ENCODE measurements around the gene SLC16A9.

DNA sequence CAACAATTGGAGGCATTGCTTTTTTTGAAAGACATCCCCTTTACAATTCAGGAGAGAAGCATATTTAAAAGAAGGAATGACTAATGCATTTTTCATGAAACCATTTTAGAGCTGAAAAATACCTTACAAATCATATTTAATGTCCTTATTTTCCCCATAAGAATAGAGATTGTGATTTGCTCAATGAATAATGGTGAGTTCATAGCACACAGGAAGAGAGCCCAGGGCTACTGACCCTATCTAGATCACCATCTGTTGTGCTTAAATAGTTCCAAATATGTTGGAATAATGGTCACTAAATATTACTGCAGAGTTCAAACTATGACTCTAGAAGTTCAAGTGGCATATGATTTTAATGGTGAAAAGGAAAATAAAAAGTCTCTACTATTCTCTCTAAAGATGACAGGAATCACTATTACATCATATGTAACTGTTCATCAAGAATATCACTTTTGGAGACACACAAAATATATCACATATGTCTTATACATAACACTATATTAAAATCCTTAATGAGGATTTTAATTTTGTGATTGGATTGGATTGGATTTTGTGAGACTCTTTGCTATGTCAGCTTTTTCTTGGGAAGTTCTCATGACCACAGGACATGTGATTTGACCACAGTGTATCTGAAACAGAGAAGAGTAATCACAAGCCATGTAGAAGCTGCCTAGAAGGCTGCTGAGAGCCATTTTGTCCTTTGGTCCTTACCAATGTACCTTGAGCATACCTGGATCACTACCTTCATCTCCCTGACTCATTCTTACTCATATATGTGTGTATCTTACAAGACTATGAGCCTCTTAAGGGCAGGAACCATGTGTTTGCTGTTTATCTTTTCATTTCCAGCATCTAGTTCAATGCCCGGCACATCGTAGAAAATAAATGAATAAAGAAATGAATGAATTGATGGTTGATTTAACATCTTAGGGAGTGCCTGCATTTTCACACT, 26.4 kb downstream of the SLC16A9 start:
- TF ChIP-seq CTCF (IDR thresholded peaks at IDR 0.05): no peak
- no peak for TF ChIP-seq POLR2AphosphoS5 (IDR thresholded peaks at IDR 0.05; ENCODE audit: low read depth, low read length)
- TF ChIP-seq TCF7L2 (IDR thresholded peaks at IDR 0.05; ENCODE audit: low read depth, low read length): no peak
- TF ChIP-seq SIN3A (IDR thresholded peaks at IDR 0.05; ENCODE audit: borderline replicate concordance, insufficient read depth, low read depth, low read length): no peak
- TF ChIP-seq REST (IDR thresholded peaks at IDR 0.05; ENCODE audit: insufficient read depth in 1 of 2, low read depth in 2 of 2, low read length in 1 of 2): no peak

Data from Panc1 (cell line).